WTC11 (cell line): Measurements from ENCODE around the gene NINJ2. TPM values are rescaled to one million over a fixed set of nuclear protein-coding genes. Genes with fewer than 3 reads are reported as not detected.

ENCODE experiments used
- ATAC-seq: fragments of 200-7000 bp; cut with Tn5 transposase; 2 replicates; pipeline ENCODE4 v1.10.0; 2021; ENCODE audit warnings: mild to moderate bottlenecking, moderate library complexity
- CTCF ChIA-PET: fragments of 300-600 bp; sonication (Branson Sonifier 250); formaldehyde crosslinking; loops from one replicate; lab custom pipeline; 2021; ENCODE audit warnings: antibody characterized with exemption; lab: Charles Lee
- POLR2A ChIA-PET: fragments of 350-600 bp; sonication (Branson Sonifier 250); formaldehyde crosslinking; loops from one replicate; lab custom pipeline; 2021; ENCODE audit warnings: antibody characterized with exemption; lab: Charles Lee
- DNase-seq: peaks from one replicate; pipeline ENCODE4 v3.0.0; 2021; ENCODE audit warnings: low spot score
- H3K27ac Mint-ChIP-seq: 2 replicates; pipeline ENCODE4 v1.8.0; 2021; ENCODE audit warnings: mixed read lengths
- H3K27me3 Mint-ChIP-seq: 2 replicates; pipeline ENCODE4 v1.8.0; 2021; ENCODE audit warnings: low read depth, mild to moderate bottlenecking, moderate library complexity, mixed read lengths
- H3K36me3 Mint-ChIP-seq: 2 replicates; pipeline ENCODE4 v1.8.0; 2021; ENCODE audit warnings: mixed read lengths
- H3K4me1 Mint-ChIP-seq: 2 replicates; pipeline ENCODE4 v1.8.0; 2022; ENCODE audit warnings: mixed read lengths
- H3K4me3 Mint-ChIP-seq: 2 replicates; pipeline ENCODE4 v1.8.0; 2021; ENCODE audit warnings: mild to moderate bottlenecking, moderate library complexity, mixed read lengths
- H3K9me3 Mint-ChIP-seq: 2 replicates; pipeline ENCODE4 v1.8.0; 2021; ENCODE audit warnings: mixed read lengths
- ARID4B ChIP-seq: sonication (generic); formaldehyde crosslinking; IDR thresholded peaks from 2 replicates; pipeline ENCODE4 v1.8.0; 2023; ENCODE audit warnings: missing genetic modification reagents, mild to moderate bottlenecking, borderline replicate concordance
- CTCF ChIP-seq: fragments of 200-600 bp; IDR thresholded peaks from 2 replicates; pipeline ENCODE4 v1.8.0; 2022; ENCODE audit warnings: antibody characterized with exemption
- EMX1 ChIP-seq: fragments of 250-450 bp; sonication (Bioruptor Pico); IDR thresholded peaks from 2 replicates; pipeline ENCODE4 v1.8.0; 2021; ENCODE audit warnings: mild to moderate bottlenecking
- ERG ChIP-seq: fragments of 250-450 bp; sonication (Bioruptor Pico); IDR thresholded peaks from 2 replicates; pipeline ENCODE4 v1.8.0; 2021; ENCODE audit warnings: mild to moderate bottlenecking
- FOXK1 ChIP-seq: sonication (generic); formaldehyde crosslinking; IDR thresholded peaks from 2 replicates; pipeline ENCODE4 v1.8.0; 2022; ENCODE audit warnings: mild to moderate bottlenecking, moderate library complexity, missing genetic modification reagents
- FOXP4 ChIP-seq: sonication (generic); formaldehyde crosslinking; IDR thresholded peaks from 2 replicates; pipeline ENCODE4 v1.8.0; 2022; ENCODE audit warnings: mild to moderate bottlenecking, missing genetic modification reagents
- GTF2I ChIP-seq: fragments of 250-450 bp; sonication (Bioruptor Pico); conservative IDR thresholded peaks from 2 replicates; pipeline ENCODE4 v1.4.0; 2021; ENCODE audit warnings: mild to moderate bottlenecking
- MYBL2 ChIP-seq: sonication (generic); formaldehyde crosslinking; IDR thresholded peaks from 2 replicates; pipeline ENCODE4 v1.8.1; 2023; ENCODE audit warnings: mild to moderate bottlenecking, moderate library complexity, missing genetic modification reagents
- NFYB ChIP-seq: sonication (generic); formaldehyde crosslinking; conservative IDR thresholded peaks from 2 replicates; pipeline ENCODE4 v1.8.0; 2022; ENCODE audit warnings: low read depth, missing genetic modification reagents
- NR3C1 ChIP-seq: sonication (generic); formaldehyde crosslinking; conservative IDR thresholded peaks from 2 replicates; pipeline ENCODE4 v1.8.1; 2023; ENCODE audit warnings: low read depth, mild to moderate bottlenecking, missing genetic modification reagents
- RELA ChIP-seq: sonication (generic); formaldehyde crosslinking; IDR thresholded peaks from 2 replicates; pipeline ENCODE4 v1.8.1; 2022; ENCODE audit warnings: missing genetic modification reagents, mild to moderate bottlenecking, borderline replicate concordance
- TP53 ChIP-seq: sonication (generic); formaldehyde crosslinking; IDR thresholded peaks from 2 replicates; pipeline ENCODE4 v1.8.1; 2023; ENCODE audit warnings: mild to moderate bottlenecking, missing genetic modification reagents
- USF1 ChIP-seq: sonication (generic); formaldehyde crosslinking; IDR thresholded peaks from 2 replicates; pipeline ENCODE4 v1.8.0; 2022; ENCODE audit warnings: mild to moderate bottlenecking, missing genetic modification reagents
- ZNF281 ChIP-seq: sonication (generic); formaldehyde crosslinking; IDR thresholded peaks from 2 replicates; pipeline ENCODE4 v1.8.0; 2023; ENCODE audit warnings: mild to moderate bottlenecking, missing genetic modification reagents
- ZNF416 ChIP-seq: fragments of 250-450 bp; sonication (Bioruptor Pico); IDR thresholded peaks from 2 replicates; pipeline ENCODE4 v1.9.0; 2021; ENCODE audit warnings: mild to moderate bottlenecking, inconsistent platforms
- ZNF423 ChIP-seq: fragments of 250-450 bp; sonication (Bioruptor Pico); IDR thresholded peaks from 2 replicates; pipeline ENCODE4 v2.1.2; 2022; ENCODE audit warnings: mild to moderate bottlenecking, moderate library complexity
- ZNF512 ChIP-seq: sonication (generic); formaldehyde crosslinking; IDR thresholded peaks from 2 replicates; pipeline ENCODE4 v1.8.1; 2022; ENCODE audit warnings: missing genetic modification reagents, borderline replicate concordance
- total RNA-seq: library from RNA; stranded (reverse); gene quantifications from 3 replicates; pipeline ENCODE4 v1.2.3, GENCODE V29; 2021

Gene NINJ2
- total RNA-seq, 1 experiment from 2014 or later: 0.42 TPM

- TF ChIP-seq EMX1 (CRISPR knock-in tag): no peak
These were observed 94.1 kb downstream of the NINJ2 start (continued) for GRCh38 chr12:569091-569676.

GRCh38 chr12:568486-568885 is 94.8 kb downstream of the NINJ2 start:
- Mint-ChIP-seq H3K4me1 (peaks cover 10% of the 10 kb centered on the region), H3K9me3 (0 out of 2 replicates have a peak, but pooled peaks cover 2% of the 10 kb centered on the region), H3K4me3 (no peak overlapping the region), H3K27me3 (peaks cover 15% of the 10 kb centered on the region), H3K36me3 (0 out of 2 replicates have a peak, but pooled peaks cover 2% of the 10 kb centered on the region), H3K27ac (no peak overlapping the region)
- ATAC-seq: no peak
- ChIA-PET CTCF (interaction anchor here (1.1 to 1.4 kb wide), 2 partner anchors 49 to 381 kb away, joined by 3 read pairs; partner anchors contain the start of gene RAD52), POLR2A (no interaction called here)
- DNase-seq: no peak
- no peak for TF ChIP-seq FOXP4 (CRISPR knock-in tag)
- no peak for TF ChIP-seq ZNF281 (CRISPR knock-in tag)
- TF ChIP-seq ZNF512 (CRISPR knock-in tag): no peak
- TF ChIP-seq ZNF423 (CRISPR knock-in tag): no peak
- no peak for TF ChIP-seq FOXK1
- TF ChIP-seq NR3C1 (CRISPR knock-in tag): no peak
- no peak for TF ChIP-seq TP53 (CRISPR knock-in tag)
- no peak for TF ChIP-seq NFYB (CRISPR knock-in tag)
- TF ChIP-seq ZNF416 (CRISPR knock-in tag): no peak
- no peak for TF ChIP-seq CTCF
- TF ChIP-seq MYBL2 (CRISPR knock-in tag): no peak
- no peak for TF ChIP-seq RELA (CRISPR knock-in tag)
- TF ChIP-seq GTF2I (CRISPR knock-in tag): no peak
- TF ChIP-seq ARID4B (CRISPR knock-in tag): no peak
- no peak for TF ChIP-seq ERG (CRISPR knock-in tag)
- no peak for TF ChIP-seq USF1
